A673 (cell line): ENCODE results near the gene RAB38. TPM values are rescaled to one million over a fixed set of nuclear protein-coding genes. Genes with fewer than 3 reads are reported as not detected.

Experiments used
- BruUV-seq: library from RNA; stranded (reverse); fragments of 400-500 nt; replicated peaks from 2 replicates; lab custom pipeline; 2021; lab: Mats Ljungman, UMichigan
- CTCF ChIA-PET: fragments of 300-600 bp; sonication (Branson Sonifier 250); formaldehyde crosslinking; loops from one replicate; lab custom pipeline; 2022; ENCODE audit warnings: antibody characterized with exemption; lab: Charles Lee
- POLR2A ChIA-PET: fragments of 300-600 bp; sonication (Branson Sonifier 250); formaldehyde crosslinking; loops from one replicate; lab custom pipeline; 2022; ENCODE audit warnings: antibody characterized with exemption; ENCODE audit not compliant: low non-redundant PET; lab: Charles Lee
- DNase-seq: peaks from one replicate; pipeline ENCODE4 v3.0.0-alpha.2; 2015; ENCODE audit warnings: low spot score
- H3K27ac ChIP-seq: fragments of 200-600 bp; sonication (generic); 2 replicates; pipeline ENCODE4 v1.5.1; 2016; ENCODE audit warnings: mixed run types, low read depth, mild to moderate bottlenecking, mixed read lengths, antibody characterized with exemption, low read length; ENCODE audit not compliant: poor library complexity, severe bottlenecking
- H3K27me3 ChIP-seq: fragments of 200-600 bp; sonication (generic); replicated peaks from 2 replicates; pipeline ENCODE4 v1.6.1; 2017; ENCODE audit warnings: mixed run types, low read depth, mild to moderate bottlenecking, mixed read lengths, antibody characterized with exemption, low read length; ENCODE audit not compliant: insufficient read depth, poor library complexity
- H3K36me3 ChIP-seq: fragments of 200-600 bp; sonication (generic); 2 replicates; pipeline ENCODE4 v1.6.1; 2016; ENCODE audit warnings: mixed run types, mild to moderate bottlenecking, mixed read lengths, antibody characterized with exemption, low read length; ENCODE audit not compliant: insufficient read depth, poor library complexity, severe bottlenecking
- H3K4me1 ChIP-seq: fragments of 200-600 bp; sonication (generic); 2 replicates; pipeline ENCODE4 v1.6.1; 2017; ENCODE audit warnings: mixed run types, mild to moderate bottlenecking, mixed read lengths, antibody characterized with exemption, low read length; ENCODE audit not compliant: insufficient read depth, poor library complexity, severe bottlenecking
- H3K4me3 ChIP-seq: fragments of 200-600 bp; sonication (generic); 2 replicates; pipeline ENCODE4 v1.5.1; 2016; ENCODE audit warnings: low read depth, mixed run types, mild to moderate bottlenecking, mixed read lengths, low read length; ENCODE audit not compliant: poor library complexity, severe bottlenecking
- H3K9me3 ChIP-seq: fragments of 200-600 bp; sonication (generic); 2 replicates; pipeline ENCODE4 v1.6.1; 2016; ENCODE audit warnings: mixed run types, low read depth, mild to moderate bottlenecking, mixed read lengths, antibody characterized with exemption, low read length; ENCODE audit not compliant: poor library complexity, severe bottlenecking
- EZH2 ChIP-seq: fragments of 200-600 bp; sonication (generic); IDR thresholded peaks from 2 replicates; pipeline ENCODE4 v1.6.1; 2017; ENCODE audit warnings: borderline replicate concordance, low read depth, mild to moderate bottlenecking, mixed read lengths, antibody characterized with exemption, low read length; ENCODE audit not compliant: poor library complexity, severe bottlenecking
- intact Hi-C: fragments of 100-400 bp; cut with micrococcal nuclease; formaldehyde crosslinking; loops from one replicate; pipeline ENCODE4 v1.10.0; 2022; ENCODE audit not compliant: unreplicated experiment
- total RNA-seq: library from RNA; stranded (reverse); gene quantifications from 2 replicates; pipeline ENCODE4 v1.2.3, GENCODE V29; 2021
- TF ChIP-seq, protein P1 (sequence below): fragments of 300-800, 200-600 bp; sonication (generic); conservative IDR thresholded peaks from 2 replicates; pipeline ENCODE4 v1.5.1; 2017; ENCODE audit warnings: low read depth, mild to moderate bottlenecking, antibody characterized with exemption, low read length, moderate library complexity, mixed read lengths

The RAB38 gene
- total RNA-seq, 1 experiment from 2014 or later: 1.6 TPM

- Histone ChIP-seq H3K4me1 (no peaks in the 10 kb centered on the region), H3K27ac (no peak overlapping the region), H3K36me3 (no peaks in the 10 kb centered on the region), H3K9me3 (no peaks in the 10 kb centered on the region), H3K27me3 (no peaks in the 10 kb centered on the region), H3K4me3 (no peak overlapping the region)
- no peak for DNase-seq
- no TSS peak for BruUV-seq
- CTCF ChIA-PET: no interaction called here
- intact Hi-C loops: no loop called here
- no peak for TF ChIP-seq EZH2
- TF ChIP-seq, protein P1, sequence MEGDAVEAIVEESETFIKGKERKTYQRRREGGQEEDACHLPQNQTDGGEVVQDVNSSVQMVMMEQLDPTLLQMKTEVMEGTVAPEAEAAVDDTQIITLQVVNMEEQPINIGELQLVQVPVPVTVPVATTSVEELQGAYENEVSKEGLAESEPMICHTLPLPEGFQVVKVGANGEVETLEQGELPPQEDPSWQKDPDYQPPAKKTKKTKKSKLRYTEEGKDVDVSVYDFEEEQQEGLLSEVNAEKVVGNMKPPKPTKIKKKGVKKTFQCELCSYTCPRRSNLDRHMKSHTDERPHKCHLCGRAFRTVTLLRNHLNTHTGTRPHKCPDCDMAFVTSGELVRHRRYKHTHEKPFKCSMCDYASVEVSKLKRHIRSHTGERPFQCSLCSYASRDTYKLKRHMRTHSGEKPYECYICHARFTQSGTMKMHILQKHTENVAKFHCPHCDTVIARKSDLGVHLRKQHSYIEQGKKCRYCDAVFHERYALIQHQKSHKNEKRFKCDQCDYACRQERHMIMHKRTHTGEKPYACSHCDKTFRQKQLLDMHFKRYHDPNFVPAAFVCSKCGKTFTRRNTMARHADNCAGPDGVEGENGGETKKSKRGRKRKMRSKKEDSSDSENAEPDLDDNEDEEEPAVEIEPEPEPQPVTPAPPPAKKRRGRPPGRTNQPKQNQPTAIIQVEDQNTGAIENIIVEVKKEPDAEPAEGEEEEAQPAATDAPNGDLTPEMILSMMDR: no peak
- POLR2A ChIA-PET: no interaction called here
Observed at GRCh38 chr11:88131764-88132470, 43.3 kb downstream of the RAB38 start.

DNA sequence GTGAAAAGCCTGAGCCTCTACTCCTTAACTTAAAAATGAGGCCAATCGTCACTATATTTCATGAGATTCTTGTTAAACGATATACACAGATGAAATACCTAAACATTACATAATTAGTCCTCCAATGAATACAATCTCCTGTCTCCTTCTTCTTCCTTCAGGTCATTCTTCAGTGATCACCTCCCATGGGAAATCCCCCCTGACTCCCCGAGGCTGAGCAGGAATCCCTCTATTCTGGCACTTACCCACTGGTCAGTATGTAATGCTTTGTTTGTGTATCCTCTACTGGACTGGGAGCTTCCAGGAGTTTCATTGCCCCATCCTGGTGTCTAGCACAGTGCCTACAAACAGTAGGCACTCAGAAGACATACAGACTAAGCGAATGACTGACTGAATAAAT is 52.3 kb downstream of the RAB38 start:
- Histone ChIP-seq H3K36me3 (no peaks in the 10 kb centered on the region), H3K9me3 (no peaks in the 10 kb centered on the region), H3K4me3 (no peak overlapping the region), H3K4me1 (no peaks in the 10 kb centered on the region), H3K27ac (no peak overlapping the region), H3K27me3 (no peaks in the 10 kb centered on the region)
- ChIA-PET CTCF (no interaction called here), POLR2A (no interaction called here)
- BruUV-seq: no TSS peak
- TF ChIP-seq, protein P1: no peak
- no peak for TF ChIP-seq EZH2
- intact Hi-C loops: no loop called here
- DNase-seq: no peak

- Histone ChIP-seq H3K9me3 (no peaks in the 10 kb centered on the region), H3K4me3 (no peak overlapping the region), H3K27ac (no peak overlapping the region), H3K27me3 (no peaks in the 10 kb centered on the region), H3K36me3 (no peaks in the 10 kb centered on the region), H3K4me1 (no peaks in the 10 kb centered on the region)
- POLR2A ChIA-PET: no interaction called here
- CTCF ChIA-PET: no interaction called here
- no peak for TF ChIP-seq EZH2
- TF ChIP-seq, protein P1: no peak
- intact Hi-C loops: no loop called here
- no peak for DNase-seq
- BruUV-seq: no TSS peak
Observed at GRCh38 chr11:88119561-88119960, 55.7 kb downstream of the RAB38 start.
